ENCODE measurements around the gene TAF15.

- TF ChIP-seq, protein P1, sequence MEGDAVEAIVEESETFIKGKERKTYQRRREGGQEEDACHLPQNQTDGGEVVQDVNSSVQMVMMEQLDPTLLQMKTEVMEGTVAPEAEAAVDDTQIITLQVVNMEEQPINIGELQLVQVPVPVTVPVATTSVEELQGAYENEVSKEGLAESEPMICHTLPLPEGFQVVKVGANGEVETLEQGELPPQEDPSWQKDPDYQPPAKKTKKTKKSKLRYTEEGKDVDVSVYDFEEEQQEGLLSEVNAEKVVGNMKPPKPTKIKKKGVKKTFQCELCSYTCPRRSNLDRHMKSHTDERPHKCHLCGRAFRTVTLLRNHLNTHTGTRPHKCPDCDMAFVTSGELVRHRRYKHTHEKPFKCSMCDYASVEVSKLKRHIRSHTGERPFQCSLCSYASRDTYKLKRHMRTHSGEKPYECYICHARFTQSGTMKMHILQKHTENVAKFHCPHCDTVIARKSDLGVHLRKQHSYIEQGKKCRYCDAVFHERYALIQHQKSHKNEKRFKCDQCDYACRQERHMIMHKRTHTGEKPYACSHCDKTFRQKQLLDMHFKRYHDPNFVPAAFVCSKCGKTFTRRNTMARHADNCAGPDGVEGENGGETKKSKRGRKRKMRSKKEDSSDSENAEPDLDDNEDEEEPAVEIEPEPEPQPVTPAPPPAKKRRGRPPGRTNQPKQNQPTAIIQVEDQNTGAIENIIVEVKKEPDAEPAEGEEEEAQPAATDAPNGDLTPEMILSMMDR (IDR thresholded peaks at IDR 0.05; ENCODE audit: low read length) = no peak
- no peak for TF ChIP-seq EZH2 (optimal IDR thresholded peaks at IDR 0.05; ENCODE audit: low read depth, low read length)
Measured at GRCh38 chr17:35895636-35896587, 86.6 kb downstream of the TAF15 start.

All from MM.1S (cell line).